HK-2 (cell line): ENCODE results near the gene DOCK4.
"Not testable (repeated sequence)": the region's sequence is repeated elsewhere in the genome, so short reads cannot be mapped to it uniquely, and the experiment has no call there.

Experiments
- DNase-seq: peaks from one replicate; pipeline ENCODE4 v3.0.0-alpha.2; 2018; ENCODE audit not compliant: unreplicated experiment

The DOCK4 gene

GRCh38 chr7:112206238-112206990, at the start of gene DOCK4, which contains the start of gene ZNF277:
Gene DOCK4, minus strand, starts transcription at chr7:112206399. Its CDS starts 261 bp downstream, at chr7:112206138.
Gene ZNF277, plus strand, starts transcription at chr7:112206695. Its CDS starts 22 bp downstream, at chr7:112206717.
- peak; percentile 100 for DNase-seq

- no peak for DNase-seq
These were observed 49.2 kb upstream of the DOCK4 start for GRCh38 chr7:112255388-112255720.

- DNase-seq, result no peak
These were observed 48.6 kb upstream of the DOCK4 start for GRCh38 chr7:112254709-112255387.

- DNase-seq, result no peak
These were observed 48.0 kb upstream of the DOCK4 start for GRCh38 chr7:112254156-112254555.

- DNase-seq, result no peak
These were observed 46.5 kb upstream of the DOCK4 start for GRCh38 chr7:112252691-112253090.

GRCh38 chr7:112252141-112252540, 45.9 kb upstream of the DOCK4 start:
- DNase-seq, result no peak

GRCh38 chr7:112249967-112250366, 43.8 kb upstream of the DOCK4 start:
- not testable (repeated sequence) for DNase-seq

- no peak for DNase-seq
These were observed 42.4 kb upstream of the DOCK4 start for GRCh38 chr7:112248598-112248997.

- DNase-seq, result no peak
These were observed 32.8 kb upstream of the DOCK4 start for GRCh38 chr7:112238852-112239610.

- no peak for DNase-seq
These were observed 32.1 kb upstream of the DOCK4 start for GRCh38 chr7:112238330-112238729.

- no peak for DNase-seq
These were observed 30.4 kb upstream of the DOCK4 start for GRCh38 chr7:112236597-112236996.

- no peak for DNase-seq
These were observed 27.9 kb upstream of the DOCK4 start for GRCh38 chr7:112234147-112234546.

- no peak for DNase-seq
These were observed 27.0 kb upstream of the DOCK4 start for GRCh38 chr7:112233048-112233697.

GRCh38 chr7:112232212-112232978, 26.2 kb upstream of the DOCK4 start:
- no peak for DNase-seq

- DNase-seq, result no peak
These were observed 22.4 kb upstream of the DOCK4 start for GRCh38 chr7:112228632-112229031.

GRCh38 chr7:112226701-112227276, 20.6 kb upstream of the DOCK4 start:
- no peak for DNase-seq

- no peak for DNase-seq
These were observed 18.8 kb upstream of the DOCK4 start for GRCh38 chr7:112225006-112225405.

- no peak for DNase-seq
These were observed 18.0 kb upstream of the DOCK4 start for GRCh38 chr7:112224186-112224585.

GRCh38 chr7:112223310-112223709, 17.1 kb upstream of the DOCK4 start:
- no peak for DNase-seq

GRCh38 chr7:112220877-112221434, 14.8 kb upstream of the DOCK4 start:
- no peak for DNase-seq

GRCh38 chr7:112215787-112216186, 9.6 kb upstream of the DOCK4 start:
- DNase-seq, result no peak
